ENCODE data around the gene CSTF2T.

The CSTF2T gene

GRCh38 chr10:51718804-51719291 is 19.5 kb upstream of the CSTF2T start:
- no peaks in the 10 kb centered on the region for H3F3A ChIP-seq (ENCODE audit: insufficient read depth, low read length)
- H3K79me2 ChIP-seq (ENCODE audit: insufficient read depth, low read length): no peaks in the 10 kb centered on the region
- H3K9me3 ChIP-seq (ENCODE audit: low read length): no peaks in the 10 kb centered on the region
- no peaks in the 10 kb centered on the region for H4K20me1 ChIP-seq (ENCODE audit: insufficient read depth, low read length)
- H3K9ac ChIP-seq (ENCODE audit: low read length): no peak overlapping the region
- H3K36me3 ChIP-seq (ENCODE audit: insufficient read depth, low read length): no peaks in the 10 kb centered on the region
- no peaks in the 10 kb centered on the region for H3K9me2 ChIP-seq (ENCODE audit: low read depth, low read length)
- H3K4me3 ChIP-seq (ENCODE audit: low read depth, low read length, poor library complexity, severe bottlenecking): no peak overlapping the region
- H3K4me1 ChIP-seq (ENCODE audit: insufficient read depth, low read length, severe bottlenecking): no peaks in the 10 kb centered on the region
- H3K27me3 ChIP-seq (ENCODE audit: insufficient read depth, low read length): no peaks in the 10 kb centered on the region
- no peak overlapping the region for H3K4me2 ChIP-seq (ENCODE audit: low read length)
- H3K27ac ChIP-seq (ENCODE audit: low read depth, low read length, poor library complexity, severe bottlenecking): no peak overlapping the region
- TF ChIP-seq CTCF (IDR thresholded peaks at IDR 0.05; ENCODE audit: low read length) (no peak), EZH2 (IDR thresholded peaks at IDR 0.05; ENCODE audit: borderline replicate concordance, low read length) (no peak)
- H2AFZ ChIP-seq (ENCODE audit: low read length): no peak overlapping the region

- H3K27me3 ChIP-seq (ENCODE audit: insufficient read depth, low read length): no peaks in the 10 kb centered on the region
- H3K79me2 ChIP-seq (ENCODE audit: insufficient read depth, low read length): no peaks in the 10 kb centered on the region
- H4K20me1 ChIP-seq (ENCODE audit: insufficient read depth, low read length): no peaks in the 10 kb centered on the region
- no peaks in the 10 kb centered on the region for H3K9me3 ChIP-seq (ENCODE audit: low read length)
- no peaks in the 10 kb centered on the region for H3F3A ChIP-seq (ENCODE audit: insufficient read depth, low read length)
- no peak overlapping the region for H2AFZ ChIP-seq (ENCODE audit: low read length)
- no peaks in the 10 kb centered on the region for H3K9me2 ChIP-seq (ENCODE audit: low read depth, low read length)
- TF ChIP-seq EZH2 (IDR thresholded peaks at IDR 0.05; ENCODE audit: borderline replicate concordance, low read length) (no peak), CTCF (IDR thresholded peaks at IDR 0.05; ENCODE audit: low read length) (no peak)
- H3K4me3 ChIP-seq (ENCODE audit: low read depth, low read length, poor library complexity, severe bottlenecking): no peak overlapping the region
- H3K4me2 ChIP-seq (ENCODE audit: low read length): no peak overlapping the region
- no peak overlapping the region for H3K27ac ChIP-seq (ENCODE audit: low read depth, low read length, poor library complexity, severe bottlenecking)
- H3K36me3 ChIP-seq (ENCODE audit: insufficient read depth, low read length): no peaks in the 10 kb centered on the region
- no peak overlapping the region for H3K9ac ChIP-seq (ENCODE audit: low read length)
- H3K4me1 ChIP-seq (ENCODE audit: insufficient read depth, low read length, severe bottlenecking): no peaks in the 10 kb centered on the region
Measured at GRCh38 chr10:51716981-51717380, 17.6 kb upstream of the CSTF2T start.

- Histone ChIP-seq H3K27me3 (ENCODE audit: insufficient read depth, low read length) (no peaks in the 10 kb centered on the region), H3K79me2 (ENCODE audit: insufficient read depth, low read length) (no peaks in the 10 kb centered on the region), H3K36me3 (ENCODE audit: insufficient read depth, low read length) (no peaks in the 10 kb centered on the region), H3K4me3 (ENCODE audit: low read depth, low read length, poor library complexity, severe bottlenecking) (no peak overlapping the region), H3K9me2 (ENCODE audit: low read depth, low read length) (no peaks in the 10 kb centered on the region), H3K27ac (ENCODE audit: low read depth, low read length, poor library complexity, severe bottlenecking) (no peak overlapping the region), H3K4me2 (ENCODE audit: low read length) (no peak overlapping the region), H3F3A (ENCODE audit: insufficient read depth, low read length) (no peaks in the 10 kb centered on the region), H4K20me1 (ENCODE audit: insufficient read depth, low read length) (no peaks in the 10 kb centered on the region), H3K4me1 (ENCODE audit: insufficient read depth, low read length, severe bottlenecking) (no peaks in the 10 kb centered on the region), H3K9ac (ENCODE audit: low read length) (no peak overlapping the region), H2AFZ (ENCODE audit: low read length) (no peak overlapping the region), H3K9me3 (ENCODE audit: low read length) (no peaks in the 10 kb centered on the region)
- TF ChIP-seq EZH2 (IDR thresholded peaks at IDR 0.05; ENCODE audit: borderline replicate concordance, low read length): no peak
- no peak for TF ChIP-seq CTCF (IDR thresholded peaks at IDR 0.05; ENCODE audit: low read length)
Measured at GRCh38 chr10:51711519-51711891, 12.1 kb upstream of the CSTF2T start.
